T-helper 2 cell treated with Interferon-gamma antibody and Interleukin-4, amounts not matched to agents 5 μg/mL and 100 μg/mL, for 36 hours (primary cell): ENCODE measurements around the gene CDH7.

Source experiments
- DNase-seq: peaks from one replicate; pipeline ENCODE4 v3.0.0; 2021; ENCODE audit warnings: low spot score
- H3K27ac Mint-ChIP-seq: one replicate; pipeline ENCODE4 v1.8.0; 2021; ENCODE audit warnings: mild to moderate bottlenecking, mixed read lengths
- H3K27me3 Mint-ChIP-seq: one replicate; pipeline ENCODE4 v1.8.0; 2021; ENCODE audit warnings: low read depth, mixed read lengths
- H3K36me3 Mint-ChIP-seq: one replicate; pipeline ENCODE4 v1.8.0; 2021; ENCODE audit warnings: low read depth, mixed read lengths
- H3K4me1 Mint-ChIP-seq: one replicate; pipeline ENCODE4 v1.8.0; 2021; ENCODE audit warnings: low read depth, mixed read lengths
- H3K4me3 Mint-ChIP-seq: one replicate; pipeline ENCODE4 v1.8.0; 2022; ENCODE audit warnings: mild to moderate bottlenecking, moderate library complexity, mixed read lengths
- H3K9me3 Mint-ChIP-seq: one replicate; pipeline ENCODE4 v1.8.0; 2021; ENCODE audit warnings: mixed read lengths

The CDH7 gene

GRCh38 chr18:65901522-65901921 lies 150.7 kb downstream of the CDH7 start:
- Mint-ChIP-seq H3K36me3 (no peaks in the 10 kb centered on the region), H3K27ac (no peak overlapping the region), H3K9me3 (peaks cover 8% of the 10 kb centered on the region), H3K4me1 (no peaks in the 10 kb centered on the region), H3K4me3 (no peak overlapping the region), H3K27me3 (no peaks in the 10 kb centered on the region)
- DNase-seq = no peak

GRCh38 chr18:65906621-65907034 lies 155.8 kb downstream of the CDH7 start:
- H3K4me3 Mint-ChIP-seq = no peak overlapping the region
- DNase-seq = no peak
- H3K9me3 Mint-ChIP-seq = peaks cover 11% of the 10 kb centered on the region
- no peaks in the 10 kb centered on the region for H3K36me3 Mint-ChIP-seq
- H3K27me3 Mint-ChIP-seq = no peaks in the 10 kb centered on the region
- no peak overlapping the region for H3K27ac Mint-ChIP-seq
- no peaks in the 10 kb centered on the region for H3K4me1 Mint-ChIP-seq

- no peak overlapping the region for H3K27ac Mint-ChIP-seq
- no peaks in the 10 kb centered on the region for H3K36me3 Mint-ChIP-seq
- DNase-seq = no peak
- H3K4me1 Mint-ChIP-seq = no peaks in the 10 kb centered on the region
- no peaks in the 10 kb centered on the region for H3K27me3 Mint-ChIP-seq
- peaks cover 7% of the 10 kb centered on the region for H3K9me3 Mint-ChIP-seq
- no peak overlapping the region for H3K4me3 Mint-ChIP-seq
Observed at GRCh38 chr18:65907281-65907680, 156.5 kb downstream of the CDH7 start.

- peaks cover 4% of the 10 kb centered on the region for H3K9me3 Mint-ChIP-seq
- no peak overlapping the region for H3K27ac Mint-ChIP-seq
- DNase-seq = no peak
- H3K4me1 Mint-ChIP-seq = no peaks in the 10 kb centered on the region
- H3K4me3 Mint-ChIP-seq = no peak overlapping the region
- no peaks in the 10 kb centered on the region for H3K36me3 Mint-ChIP-seq
- no peaks in the 10 kb centered on the region for H3K27me3 Mint-ChIP-seq
Observed at GRCh38 chr18:65919018-65919417, 168.2 kb downstream of the CDH7 start.

- Mint-ChIP-seq H3K27ac (no peak overlapping the region), H3K4me1 (no peaks in the 10 kb centered on the region), H3K4me3 (no peak overlapping the region), H3K9me3 (peaks cover 4% of the 10 kb centered on the region), H3K36me3 (no peaks in the 10 kb centered on the region), H3K27me3 (no peaks in the 10 kb centered on the region)
- no peak for DNase-seq
Observed at GRCh38 chr18:65919663-65920062, 168.9 kb downstream of the CDH7 start.

GRCh38 chr18:65922103-65922502 lies 171.3 kb downstream of the CDH7 start:
- Mint-ChIP-seq H3K27me3 (no peaks in the 10 kb centered on the region), H3K9me3 (peaks cover 4% of the 10 kb centered on the region), H3K4me3 (no peak overlapping the region), H3K27ac (no peak overlapping the region), H3K4me1 (no peaks in the 10 kb centered on the region), H3K36me3 (no peaks in the 10 kb centered on the region)
- no peak for DNase-seq

GRCh38 chr18:65924904-65925303 lies 174.1 kb downstream of the CDH7 start:
- H3K4me1 Mint-ChIP-seq = no peaks in the 10 kb centered on the region

GRCh38 chr18:65934874-65935273 lies 184.1 kb downstream of the CDH7 start:
- Mint-ChIP-seq H3K4me1 (no peaks in the 10 kb centered on the region), H3K4me3 (no peak overlapping the region), H3K9me3 (peaks cover 20% of the 10 kb centered on the region), H3K27me3 (no peaks in the 10 kb centered on the region), H3K27ac (no peak overlapping the region), H3K36me3 (no peaks in the 10 kb centered on the region)
- DNase-seq = no peak

More at GRCh38 chr18:65924904-65925303, 174.1 kb downstream of the CDH7 start:
- H3K9me3 Mint-ChIP-seq = peaks cover 16% of the 10 kb centered on the region
- H3K4me3 Mint-ChIP-seq = no peak overlapping the region
- DNase-seq = no peak
- no peaks in the 10 kb centered on the region for H3K36me3 Mint-ChIP-seq
- H3K27ac Mint-ChIP-seq = no peak overlapping the region
- no peaks in the 10 kb centered on the region for H3K27me3 Mint-ChIP-seq

- DNase-seq = no peak
- Mint-ChIP-seq H3K27me3 (no peaks in the 10 kb centered on the region), H3K27ac (no peak overlapping the region), H3K4me3 (no peak overlapping the region), H3K4me1 (no peaks in the 10 kb centered on the region), H3K9me3 (peaks cover 20% of the 10 kb centered on the region), H3K36me3 (no peaks in the 10 kb centered on the region)
Observed at GRCh38 chr18:65936678-65937077, 185.9 kb downstream of the CDH7 start.

GRCh38 chr18:65937180-65937579 lies 186.4 kb downstream of the CDH7 start:
- Mint-ChIP-seq H3K9me3 (peaks cover 17% of the 10 kb centered on the region), H3K36me3 (no peaks in the 10 kb centered on the region), H3K4me3 (no peak overlapping the region), H3K4me1 (no peaks in the 10 kb centered on the region), H3K27me3 (no peaks in the 10 kb centered on the region), H3K27ac (no peak overlapping the region)
- no peak for DNase-seq

GRCh38 chr18:65938592-65939372 lies 188.0 kb downstream of the CDH7 start:
- Mint-ChIP-seq H3K36me3 (no peaks in the 10 kb centered on the region), H3K4me3 (no peak overlapping the region), H3K4me1 (no peaks in the 10 kb centered on the region), H3K27ac (no peak overlapping the region), H3K27me3 (no peaks in the 10 kb centered on the region), H3K9me3 (peaks cover 5% of the 10 kb centered on the region)
- no peak for DNase-seq
